T47D (cell line): ENCODE data around the gene LRBA.
"Not testable (repeated sequence)": the region's sequence is repeated elsewhere in the genome, so short reads cannot be mapped to it uniquely, and the experiment has no call there.

Experiments
- DNase-seq, 2 experiments: peaks; one replicate each; pipeline versions ENCODE4 v3.0.0 to v3.0.0-alpha.2; 2011 to 2012; ENCODE audit warnings: low read depth in 1 of 2, low spot score in 1 of 2
- JUND ChIP-seq: IDR thresholded peaks from 2 replicates; pipeline ENCODE4 v1.6.1; 2012; ENCODE audit warnings: low read depth
- in situ Hi-C: cut with HindIII; loops from 2 replicates; pipeline ENCODE4 v1.10.0; 2016; ENCODE audit warnings: low sequenced_read_pairs, low pct_unique_long_range_greater_than_20kb

The LRBA gene

GRCh38 chr4:150942539-150942938 lies 72.5 kb downstream of the LRBA start:
- DNase-seq = no peak
- TF ChIP-seq JUND = no peak
- in situ Hi-C loops = no loop called here

DNA sequence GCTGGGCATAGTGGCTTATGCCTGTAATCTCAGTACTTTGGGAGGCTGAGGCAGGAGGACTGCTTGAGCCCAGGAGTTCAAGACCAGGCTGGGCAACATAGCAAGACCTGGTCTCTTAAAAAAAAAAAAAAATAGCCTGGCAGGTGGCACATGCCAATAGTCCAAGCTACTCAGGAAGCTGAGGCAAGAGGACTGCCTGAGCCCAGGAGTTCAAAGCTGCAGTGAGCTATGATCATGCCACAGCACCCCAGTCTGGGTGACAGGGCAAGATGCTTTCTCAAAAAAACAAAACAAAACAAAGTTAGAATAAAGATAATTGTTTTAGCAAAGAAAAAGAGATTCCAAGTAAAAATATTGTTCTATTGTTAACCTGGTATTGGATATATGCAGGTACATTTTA lies 75.0 kb downstream of the LRBA start:
- in situ Hi-C loops = no loop called here
- no peak for TF ChIP-seq JUND
- DNase-seq = no peak

GRCh38 chr4:150939530-150939929 lies 75.6 kb downstream of the LRBA start:
- TF ChIP-seq JUND = no peak
- no peak for DNase-seq
- in situ Hi-C loops = no loop called here

GRCh38 chr4:150938873-150939499 lies 76.1 kb downstream of the LRBA start:
- in situ Hi-C loops = no loop called here
- no peak for DNase-seq
- TF ChIP-seq JUND = no peak

DNA sequence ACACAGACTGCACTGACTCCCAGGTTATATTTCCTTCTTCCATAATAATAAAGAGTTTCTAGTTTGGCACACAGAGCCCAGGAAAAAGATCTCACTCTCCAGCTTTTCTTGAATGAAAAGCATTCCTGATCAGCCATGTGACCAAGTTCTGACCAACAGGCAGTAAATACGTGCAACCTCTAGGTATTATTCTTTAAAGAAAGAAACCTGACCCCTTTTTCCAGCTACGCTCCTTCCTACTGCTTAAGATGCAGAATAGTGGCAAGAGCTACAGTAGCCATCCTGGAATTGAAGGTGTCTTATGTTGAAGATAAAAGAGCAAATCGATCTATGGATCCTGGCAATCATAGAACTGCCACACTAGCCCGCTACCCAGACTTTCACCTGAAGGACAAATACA lies 76.7 kb downstream of the LRBA start:
- DNase-seq = peak in 1 of 2 experiments; percentile 35
- in situ Hi-C loops = no loop called here
- TF ChIP-seq JUND = no peak

GRCh38 chr4:150934022-150934421 lies 81.1 kb downstream of the LRBA start:
- in situ Hi-C loops = no loop called here
- TF ChIP-seq JUND = no peak

DNA sequence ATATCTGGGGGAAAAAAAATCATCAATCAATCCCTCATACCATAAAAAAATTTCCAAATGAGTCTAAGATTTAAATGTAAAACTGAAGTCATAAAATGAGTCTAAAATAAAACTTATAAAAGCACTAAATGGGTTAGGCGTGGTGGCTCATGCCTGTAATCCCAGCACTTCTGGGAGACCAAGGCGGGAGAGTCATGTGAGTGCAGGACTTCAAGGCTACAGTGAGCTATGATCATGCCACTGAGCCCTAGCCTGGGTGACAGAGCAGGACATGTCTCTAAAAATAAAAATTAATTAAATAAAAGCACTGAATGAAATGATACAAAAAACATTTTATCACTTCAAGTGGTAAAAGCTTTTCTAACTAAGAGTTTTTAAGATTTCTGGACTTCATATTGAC lies 83.3 kb downstream of the LRBA start:
- no peak for TF ChIP-seq JUND
- in situ Hi-C loops = no loop called here
- DNase-seq = no peak

More at GRCh38 chr4:150934022-150934421, 81.1 kb downstream of the LRBA start:
- DNase-seq = no peak

DNA sequence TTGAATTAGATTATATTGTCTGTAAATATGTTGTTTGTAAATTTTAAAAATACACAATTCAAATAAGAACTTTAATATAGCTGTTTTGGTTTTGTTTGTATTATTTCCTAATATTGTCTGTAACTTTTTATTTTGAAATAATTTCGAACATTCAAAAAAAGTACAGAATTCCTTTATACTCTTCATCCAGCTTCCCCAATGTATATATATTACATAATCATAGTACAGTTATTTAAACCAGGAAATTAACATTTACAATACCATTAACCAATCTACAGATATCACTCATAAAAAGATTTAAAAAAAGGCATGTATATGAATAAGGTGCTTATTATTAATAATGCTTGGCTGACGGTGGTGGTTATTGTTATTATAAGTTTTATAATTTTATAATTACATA lies 84.1 kb downstream of the LRBA start:
- no peak for TF ChIP-seq JUND
- DNase-seq = no peak
- in situ Hi-C loops = no loop called here

- no peak for DNase-seq
- TF ChIP-seq JUND = no peak
- in situ Hi-C loops = no loop called here
These were observed 91.1 kb downstream of the LRBA start for GRCh38 chr4:150923945-150924344.

DNA sequence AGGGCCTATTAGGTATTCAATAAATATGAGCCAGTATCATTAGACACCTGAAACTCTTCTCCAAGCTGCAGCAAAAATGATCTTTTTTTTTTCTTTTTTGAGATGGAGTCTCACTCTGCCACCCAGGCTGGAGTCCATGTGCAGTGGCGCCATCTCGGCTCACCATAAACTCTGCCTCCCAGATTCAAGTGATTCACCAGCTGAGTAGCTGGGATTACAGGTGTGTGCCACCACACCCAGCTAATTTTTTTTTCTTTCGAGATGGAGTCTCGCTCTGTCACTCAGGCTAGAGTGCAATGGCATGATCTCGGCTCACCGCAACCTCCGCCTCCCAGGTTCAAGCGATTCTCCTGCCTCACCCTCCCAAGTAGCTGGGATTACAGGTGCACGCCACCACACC lies 93.6 kb downstream of the LRBA start:
- DNase-seq, in situ Hi-C loops: not testable (repeated sequence)

- DNase-seq, in situ Hi-C loops: not testable (repeated sequence)
These were observed 96.5 kb downstream of the LRBA start for GRCh38 chr4:150918562-150918961.

DNA sequence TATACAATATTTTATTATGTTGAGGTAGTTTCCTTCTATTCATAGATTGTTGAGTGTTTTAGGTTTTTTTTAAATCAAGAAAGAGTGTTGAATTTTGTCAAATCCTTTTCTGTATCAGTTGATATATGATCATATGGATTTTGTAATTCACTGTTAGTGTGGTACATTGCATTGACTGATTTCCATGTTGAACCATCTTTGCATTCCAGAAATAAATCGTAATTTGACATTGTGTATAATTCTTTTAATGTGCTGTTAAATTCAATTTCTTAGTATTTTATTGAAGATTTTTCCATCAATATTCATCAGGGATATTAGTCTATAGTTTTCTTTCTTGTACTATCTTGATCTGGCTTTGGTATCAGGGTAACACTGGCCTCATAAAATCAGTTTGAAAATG lies 103.8 kb downstream of the LRBA start:
- in situ Hi-C loops = no loop called here
- TF ChIP-seq JUND = no peak
- no peak for DNase-seq

GRCh38 chr4:150909116-150909515 lies 106.0 kb downstream of the LRBA start:
- no peak for DNase-seq
- in situ Hi-C loops = no loop called here
- TF ChIP-seq JUND = no peak

- peak in 1 of 2 experiments; percentile 9 for DNase-seq
- TF ChIP-seq JUND = no peak
- in situ Hi-C loops = no loop called here
These were observed 108.0 kb downstream of the LRBA start for GRCh38 chr4:150906987-150907633.
